Thyroid gland (tissue), 4 donors: ENCODE measurements around the gene ING1.

ENCODE experiments used
- CTCF ChIP-seq, 6 experiments: fragments of 200-600 bp in 3 of 6; fragments of 450-650 bp in 3 of 6; sonication (generic) in 3 of 6; IDR thresholded peaks; one replicate each; pipeline ENCODE4 v1.5.1; 2016 to 2019; ENCODE audit warnings: antibody characterized with exemption in 6 of 6, mild to moderate bottlenecking in 2 of 6, inconsistent platforms in 1 of 6, moderate library complexity in 1 of 6
- POLR2A ChIP-seq, 2 donors: fragments of 450-650 bp; IDR thresholded peaks; one replicate each; pipeline ENCODE4 v1.6.1; 2017; ENCODE audit warnings: antibody characterized with exemption in 2 of 2, mild to moderate bottlenecking in 2 of 2, moderate library complexity in 1 of 2

- no peak for TF ChIP-seq CTCF (IDR thresholded peaks at IDR 0.05)
- TF ChIP-seq POLR2A (IDR thresholded peaks at IDR 0.05), result no peak
Measured at GRCh38 chr13:110731072-110731471, 17.6 kb downstream of the ING1 start.
